OCI-LY7 (cell line): ENCODE measurements around the gene CRYGD.

ENCODE experiments used
- CTCF ChIP-seq: fragments of 200-600 bp; sonication (generic); conservative IDR thresholded peaks from 2 replicates; pipeline ENCODE4 v1.5.1; 2014; ENCODE audit warnings: mild to moderate bottlenecking, antibody characterized with exemption, low read length, moderate library complexity, mixed read lengths
- EZH2phosphoT487 ChIP-seq: fragments of 200-600 bp; sonication (generic); IDR thresholded peaks from 2 replicates; pipeline ENCODE4 v1.6.1; 2018; ENCODE audit warnings: low read depth, borderline replicate concordance, mild to moderate bottlenecking, mixed run types, antibody characterized with exemption, low read length, moderate library complexity, mixed read lengths

DNA sequence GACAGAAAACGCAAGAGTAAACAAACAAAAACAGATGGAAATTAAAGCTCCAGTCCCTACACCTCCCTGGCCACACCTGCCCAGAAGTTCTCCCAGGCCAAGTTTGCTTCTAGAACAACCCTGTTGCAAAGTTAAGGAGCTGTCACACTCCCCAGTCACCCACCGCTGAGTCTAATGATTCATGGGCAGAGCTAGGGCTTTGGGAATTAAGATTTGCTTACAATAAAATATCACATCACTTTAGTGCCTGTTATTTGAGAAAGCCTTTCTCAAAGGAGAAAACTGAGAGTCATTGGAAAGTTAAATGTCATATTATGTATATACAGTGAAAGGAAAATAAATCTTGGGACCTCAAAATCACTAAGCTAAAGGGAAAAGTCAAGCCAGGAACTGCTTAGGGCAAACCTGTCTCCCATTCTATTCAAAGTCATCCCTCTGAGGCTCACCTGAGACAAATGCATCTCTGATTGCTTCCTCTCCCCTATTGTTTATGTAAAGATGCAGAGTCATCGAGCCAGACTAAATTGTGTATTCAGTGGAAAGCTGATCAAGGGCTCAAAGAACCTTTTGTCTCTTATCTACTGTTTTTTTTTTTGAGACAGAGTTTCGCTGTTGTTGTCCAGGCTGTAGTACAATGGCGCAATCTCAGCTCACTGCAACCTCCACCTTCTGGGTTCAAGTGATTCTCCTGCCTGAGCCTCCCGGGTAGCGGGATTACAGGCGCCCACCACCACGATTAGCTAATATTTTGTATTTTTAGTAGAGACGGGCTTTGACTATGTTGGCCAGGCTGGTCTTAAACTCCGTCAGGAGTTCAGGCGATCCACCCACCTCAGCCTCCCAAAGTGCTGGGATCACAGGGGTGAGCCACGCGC, 18.8 kb upstream of the CRYGD start:
- TF ChIP-seq CTCF, result no peak
- no peak for TF ChIP-seq EZH2phosphoT487
